A673 (cell line): Measurements from ENCODE around the gene PTPN11.

Experiments used
- EZH2 ChIP-seq: fragments of 200-600 bp; sonication (generic); IDR thresholded peaks from 2 replicates; pipeline ENCODE4 v1.6.1; 2017; ENCODE audit warnings: borderline replicate concordance, low read depth, mild to moderate bottlenecking, mixed read lengths, antibody characterized with exemption, low read length; ENCODE audit not compliant: poor library complexity, severe bottlenecking
- TF ChIP-seq, protein P1 (sequence below): fragments of 300-800, 200-600 bp; sonication (generic); conservative IDR thresholded peaks from 2 replicates; pipeline ENCODE4 v1.5.1; 2017; ENCODE audit warnings: low read depth, mild to moderate bottlenecking, antibody characterized with exemption, low read length, moderate library complexity, mixed read lengths

- TF ChIP-seq, protein P1, sequence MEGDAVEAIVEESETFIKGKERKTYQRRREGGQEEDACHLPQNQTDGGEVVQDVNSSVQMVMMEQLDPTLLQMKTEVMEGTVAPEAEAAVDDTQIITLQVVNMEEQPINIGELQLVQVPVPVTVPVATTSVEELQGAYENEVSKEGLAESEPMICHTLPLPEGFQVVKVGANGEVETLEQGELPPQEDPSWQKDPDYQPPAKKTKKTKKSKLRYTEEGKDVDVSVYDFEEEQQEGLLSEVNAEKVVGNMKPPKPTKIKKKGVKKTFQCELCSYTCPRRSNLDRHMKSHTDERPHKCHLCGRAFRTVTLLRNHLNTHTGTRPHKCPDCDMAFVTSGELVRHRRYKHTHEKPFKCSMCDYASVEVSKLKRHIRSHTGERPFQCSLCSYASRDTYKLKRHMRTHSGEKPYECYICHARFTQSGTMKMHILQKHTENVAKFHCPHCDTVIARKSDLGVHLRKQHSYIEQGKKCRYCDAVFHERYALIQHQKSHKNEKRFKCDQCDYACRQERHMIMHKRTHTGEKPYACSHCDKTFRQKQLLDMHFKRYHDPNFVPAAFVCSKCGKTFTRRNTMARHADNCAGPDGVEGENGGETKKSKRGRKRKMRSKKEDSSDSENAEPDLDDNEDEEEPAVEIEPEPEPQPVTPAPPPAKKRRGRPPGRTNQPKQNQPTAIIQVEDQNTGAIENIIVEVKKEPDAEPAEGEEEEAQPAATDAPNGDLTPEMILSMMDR, result no peak
- TF ChIP-seq EZH2, result no peak
Measured at GRCh38 chr12:112431965-112432364, 13.2 kb downstream of the PTPN11 start.
